SK-N-MC (cell line): Measurements from ENCODE around the gene EFS.
"Not testable (repeated sequence)": the region's sequence is repeated elsewhere in the genome, so short reads cannot be mapped to it uniquely, and the experiment has no call there.

ENCODE experiments used
- DNase-seq: peaks from one replicate; pipeline ENCODE4 v3.0.0-alpha.2; 2011; ENCODE audit warnings: low read depth, low spot score
- H3K27ac ChIP-seq: fragments of 200-600 bp; sonication (generic); 2 replicates; pipeline ENCODE4 v1.5.1; 2016; ENCODE audit warnings: mixed run types
- H3K36me3 ChIP-seq: fragments of 200-600 bp; sonication (generic); 2 replicates; pipeline ENCODE4 v1.6.1; 2017; ENCODE audit warnings: antibody characterized with exemption, low read length, mixed read lengths; ENCODE audit not compliant: insufficient read depth
- H3K4me3 ChIP-seq: fragments of 200-600 bp; sonication (generic); 2 replicates; pipeline ENCODE4 v1.5.1; 2016
- H3K9ac ChIP-seq: fragments of 200-600 bp; sonication (generic); 2 replicates; pipeline ENCODE4 v1.8.0; 2017; ENCODE audit warnings: mixed run types, mixed read lengths; ENCODE audit not compliant: insufficient read length
- H3K9me3 ChIP-seq: fragments of 200-600 bp; sonication (generic); 2 replicates; pipeline ENCODE4 v1.6.1; 2017; ENCODE audit warnings: low read depth, mild to moderate bottlenecking, antibody characterized with exemption, low read length, moderate library complexity, mixed read lengths
- EZH2 ChIP-seq: fragments of 200-600 bp; sonication (generic); IDR thresholded peaks from one replicate; pipeline ENCODE4 v1.6.1; 2017; ENCODE audit warnings: antibody characterized with exemption
- FOXP2 ChIP-seq: optimal IDR thresholded peaks from 2 replicates; pipeline ENCODE3; 2011; ENCODE audit warnings: mild to moderate bottlenecking, moderate library complexity; ENCODE audit not compliant: insufficient read depth; ENCODE audit errors: extremely low read length, control extremely low read depth
- POLR2AphosphoS5 ChIP-seq: IDR thresholded peaks from 2 replicates; pipeline ENCODE4 v1.6.1; 2012; ENCODE audit warnings: mild to moderate bottlenecking, low read depth, low read length, borderline replicate concordance

The EFS gene

DNA sequence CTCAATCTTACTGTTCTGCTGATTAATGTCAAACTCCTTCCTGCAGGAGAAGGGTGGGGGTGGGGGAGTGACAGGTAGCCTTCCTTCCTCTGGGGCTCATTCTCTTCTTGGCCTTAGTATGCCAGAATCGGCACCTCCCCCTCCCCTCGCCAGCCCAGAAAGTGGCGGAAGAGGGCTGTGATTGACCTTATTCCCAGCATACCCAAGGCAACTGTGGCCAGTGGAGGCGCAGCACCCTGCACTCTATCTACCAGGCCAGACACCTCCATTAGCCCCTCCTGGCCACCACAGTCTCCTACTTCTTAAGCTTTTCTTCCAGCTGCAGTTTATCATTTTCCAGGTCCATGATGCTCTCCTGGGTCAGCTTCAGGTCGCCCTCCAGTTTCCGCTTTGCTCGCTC is 27.6 kb upstream of the EFS start:
- Histone ChIP-seq H3K36me3 (no peaks in the 10 kb centered on the region), H3K9ac (no peak overlapping the region), H3K27ac (no peak overlapping the region), H3K4me3 (no peak overlapping the region), H3K9me3 (no peaks in the 10 kb centered on the region)
- TF ChIP-seq EZH2 (no peak), POLR2AphosphoS5 (no peak), FOXP2 (no peak)
- DNase-seq, result no peak

DNA sequence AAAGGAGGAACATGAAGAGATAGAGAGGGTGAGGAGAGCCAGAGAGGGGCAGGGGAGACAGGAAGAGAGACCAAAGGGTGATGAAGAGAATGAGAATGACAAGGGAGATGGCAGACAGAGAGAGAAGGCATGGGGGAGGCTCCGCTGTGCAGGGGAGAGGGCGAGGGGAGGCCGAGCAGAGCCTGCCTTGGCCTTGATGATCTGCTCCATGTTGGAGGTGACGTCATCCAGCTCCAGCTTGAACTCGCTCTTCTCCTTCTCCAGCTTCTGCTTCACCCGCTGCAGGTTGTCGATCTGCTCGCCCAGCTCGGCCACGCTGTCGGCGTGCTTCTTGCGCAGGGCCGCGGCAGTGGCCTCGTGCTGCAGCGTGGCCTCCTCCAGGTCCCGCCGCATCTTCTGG is 24.9 kb upstream of the EFS start:
- not testable (repeated sequence) for H3K9me3 ChIP-seq

DNA sequence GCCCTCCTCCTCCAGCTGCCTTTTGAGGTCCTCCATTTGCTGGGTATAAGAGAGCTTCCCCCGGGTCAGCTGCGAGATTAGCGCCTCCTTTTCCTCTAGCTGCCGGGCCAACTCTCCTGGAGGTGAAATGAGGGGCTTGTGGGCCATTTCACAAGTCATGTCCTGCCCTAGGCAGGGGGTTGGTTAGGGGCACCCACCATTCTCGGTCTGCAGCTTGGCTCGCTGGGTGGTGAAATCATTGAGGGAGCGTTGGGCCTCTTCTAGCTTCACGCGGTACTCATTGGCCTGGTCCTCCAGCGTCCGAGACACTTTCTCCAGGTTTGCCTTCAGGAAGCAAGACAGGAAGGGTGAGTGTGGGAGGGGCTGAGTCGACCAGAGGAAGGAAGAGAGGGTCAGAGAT is 24.4 kb upstream of the EFS start:
- no peak for TF ChIP-seq POLR2AphosphoS5
- no peak for TF ChIP-seq FOXP2
- no peak for TF ChIP-seq EZH2
- H3K36me3 ChIP-seq, result no peaks in the 10 kb centered on the region
- no peak overlapping the region for H3K27ac ChIP-seq
- DNase-seq, result no peak
- H3K9ac ChIP-seq, result no peak overlapping the region
- H3K4me3 ChIP-seq, result no peak overlapping the region
- H3K9me3 ChIP-seq, result no peaks in the 10 kb centered on the region

More for the DNA sequence above, 24.9 kb upstream of the EFS start:
- H3K4me3 ChIP-seq, H3K9ac ChIP-seq, DNase-seq, H3K36me3 ChIP-seq, H3K27ac ChIP-seq: not testable (repeated sequence)

DNA sequence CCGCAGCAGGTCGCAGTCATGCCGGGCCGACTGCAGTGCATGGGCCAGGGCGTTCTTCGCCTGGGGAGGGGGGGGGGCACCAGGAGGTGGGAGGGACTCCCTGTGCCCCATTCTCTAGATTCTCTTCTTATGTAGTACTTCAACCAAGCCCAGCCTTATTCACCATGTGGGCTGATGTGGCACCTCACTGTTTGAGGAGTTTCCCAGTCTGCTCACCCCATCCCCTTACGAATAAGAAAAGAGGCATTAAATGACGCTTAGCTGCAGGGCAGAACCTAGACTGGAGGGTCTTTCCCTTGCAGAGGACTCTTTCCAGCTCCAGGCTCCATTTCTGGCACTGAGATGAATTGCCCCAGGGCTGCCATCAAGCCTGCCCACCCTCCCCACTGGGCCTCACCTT is 24.0 kb upstream of the EFS start:
- no peak overlapping the region for H3K9ac ChIP-seq
- H3K9me3 ChIP-seq, result no peaks in the 10 kb centered on the region
- no peak for DNase-seq
- H3K27ac ChIP-seq, result no peak overlapping the region
- no peak for TF ChIP-seq POLR2AphosphoS5
- no peak for TF ChIP-seq FOXP2
- no peak for TF ChIP-seq EZH2
- H3K4me3 ChIP-seq, result no peak overlapping the region
- H3K36me3 ChIP-seq, result no peaks in the 10 kb centered on the region

DNA sequence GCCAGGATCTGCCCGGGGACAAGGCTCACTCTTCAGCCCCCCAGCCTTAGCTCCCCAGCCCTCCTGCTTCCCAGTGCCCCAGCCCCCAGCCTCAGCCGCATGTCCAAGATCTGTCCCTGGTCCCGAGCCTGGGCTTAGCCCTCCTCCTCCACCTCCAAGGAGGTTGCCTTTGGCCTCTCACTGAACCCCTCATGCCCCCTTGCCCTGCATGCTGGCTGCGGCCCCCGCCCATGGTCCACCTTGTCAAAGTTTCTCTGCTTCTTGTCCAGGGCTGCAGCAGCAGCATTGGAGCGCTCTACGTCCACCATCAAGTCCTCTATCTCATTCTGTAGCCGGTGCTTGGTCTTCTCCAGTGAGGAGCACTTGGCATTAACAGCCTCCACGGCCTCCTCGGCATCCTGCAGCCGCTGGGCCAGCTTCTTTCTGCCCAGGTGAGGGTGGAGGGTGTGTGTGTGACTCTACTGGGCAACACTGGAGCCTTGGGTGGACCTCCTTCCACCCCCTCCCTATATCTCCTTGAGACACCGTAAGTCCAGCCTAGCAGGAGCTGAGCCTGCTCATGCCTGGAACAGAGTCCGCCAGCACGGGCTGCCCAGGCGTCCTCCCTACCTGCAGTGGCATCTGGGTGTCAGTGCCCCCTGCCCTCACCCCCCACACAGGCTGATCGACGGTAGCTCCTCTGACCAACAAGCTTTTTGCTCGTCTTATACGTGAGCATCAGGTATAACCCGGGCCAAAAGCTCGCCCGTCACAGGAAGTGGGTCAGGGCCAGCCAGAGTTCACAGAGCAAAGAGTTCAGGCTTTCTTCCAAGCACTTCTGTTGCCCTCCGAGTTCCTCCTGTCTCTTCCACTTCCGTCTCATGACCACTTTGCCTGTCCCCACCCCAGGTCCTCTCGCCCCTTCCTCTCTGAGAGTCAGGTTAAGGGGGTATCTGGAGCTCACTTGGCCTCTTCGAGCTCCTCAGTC is 23.2 kb upstream of the EFS start:
- no peak overlapping the region for H3K9ac ChIP-seq
- DNase-seq, result no peak
- TF ChIP-seq POLR2AphosphoS5, result no peak
- TF ChIP-seq FOXP2, result no peak
- no peak for TF ChIP-seq EZH2
- no peaks in the 10 kb centered on the region for H3K36me3 ChIP-seq
- H3K9me3 ChIP-seq, result no peaks in the 10 kb centered on the region
- H3K4me3 ChIP-seq, result no peak overlapping the region
- no peak overlapping the region for H3K27ac ChIP-seq

DNA sequence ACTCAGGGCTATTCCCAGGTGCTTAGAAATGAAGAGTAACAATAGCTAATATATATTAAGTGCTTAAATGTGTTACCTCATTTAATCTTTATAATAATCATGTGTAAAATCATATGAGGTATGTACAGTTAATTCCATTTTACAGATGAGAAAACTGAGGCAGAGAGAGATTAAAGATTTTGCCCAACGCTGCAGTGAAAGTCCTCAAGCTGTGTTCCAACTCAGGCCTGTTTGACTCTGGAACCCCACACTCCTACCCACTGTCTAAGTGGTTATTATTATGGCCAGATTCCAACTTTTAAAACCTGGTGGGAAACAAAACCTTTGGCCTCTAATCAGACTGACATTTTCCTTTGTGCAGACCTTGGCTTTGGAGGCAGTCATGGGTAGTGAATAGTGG is 22.0 kb upstream of the EFS start:
- Histone ChIP-seq H3K27ac (no peak overlapping the region), H3K4me3 (no peak overlapping the region), H3K9ac (no peak overlapping the region), H3K36me3 (no peaks in the 10 kb centered on the region), H3K9me3 (no peaks in the 10 kb centered on the region)
- DNase-seq, result no peak
- TF ChIP-seq FOXP2, result no peak
- TF ChIP-seq EZH2, result no peak
- TF ChIP-seq POLR2AphosphoS5, result no peak

DNA sequence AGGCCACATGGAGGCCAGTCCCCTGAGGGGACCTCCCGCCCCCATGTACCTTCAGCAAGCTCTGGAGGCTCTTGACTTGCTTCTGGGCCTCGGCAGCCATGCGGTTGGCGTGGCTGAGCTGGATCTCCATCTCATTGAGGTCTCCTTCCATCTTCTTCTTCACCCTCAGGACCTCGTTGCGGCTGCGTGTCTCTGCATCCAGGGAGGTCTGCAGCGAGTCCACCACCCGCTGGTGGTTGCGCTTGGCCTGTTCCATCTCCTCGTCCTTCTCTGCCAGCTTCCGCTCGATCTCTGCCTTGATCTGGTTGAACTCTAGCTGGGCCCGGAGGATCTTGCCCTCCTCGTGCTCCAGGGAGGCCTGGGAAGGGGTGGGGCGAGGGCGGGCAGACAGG is 21.3 kb upstream of the EFS start:
- not testable (repeated sequence) for H3K27ac ChIP-seq, DNase-seq, H3K9me3 ChIP-seq, H3K4me3 ChIP-seq, H3K9ac ChIP-seq, H3K36me3 ChIP-seq

DNA sequence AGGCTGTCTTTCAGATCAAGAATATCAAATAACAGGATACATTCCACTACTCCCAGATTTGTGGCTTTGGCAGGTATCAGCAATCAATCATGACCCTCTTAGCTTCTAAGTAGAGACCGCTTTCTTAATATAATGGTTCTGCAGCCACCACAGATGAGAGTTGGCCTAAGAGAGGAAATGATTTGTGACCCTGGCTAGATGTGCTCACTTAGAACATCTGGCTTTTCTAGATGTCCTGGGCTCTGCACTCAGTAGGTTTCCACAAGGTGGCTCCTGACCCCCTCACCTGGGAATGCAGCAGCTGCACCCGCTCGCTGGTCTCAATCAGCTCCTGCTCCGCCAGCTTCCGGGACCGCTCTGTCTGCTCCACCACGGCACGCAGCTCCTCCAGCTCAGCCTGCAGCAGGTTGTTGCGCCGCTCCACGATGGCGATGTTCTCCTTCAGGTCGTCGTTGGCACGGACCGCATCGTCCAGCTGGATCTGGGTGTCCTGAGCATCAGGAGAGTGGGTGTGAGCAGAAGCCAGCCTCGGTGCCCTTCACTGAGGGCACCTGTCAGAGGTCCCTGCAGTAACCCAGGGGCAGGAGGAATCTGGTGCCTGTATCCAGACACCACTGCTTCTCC is 20.8 kb upstream of the EFS start:
- Histone ChIP-seq H3K36me3 (no peaks in the 10 kb centered on the region), H3K27ac (no peak overlapping the region), H3K9ac (no peak overlapping the region), H3K4me3 (no peak overlapping the region), H3K9me3 (no peaks in the 10 kb centered on the region)
- TF ChIP-seq FOXP2 (no peak), EZH2 (no peak)
- no peak for DNase-seq

DNA sequence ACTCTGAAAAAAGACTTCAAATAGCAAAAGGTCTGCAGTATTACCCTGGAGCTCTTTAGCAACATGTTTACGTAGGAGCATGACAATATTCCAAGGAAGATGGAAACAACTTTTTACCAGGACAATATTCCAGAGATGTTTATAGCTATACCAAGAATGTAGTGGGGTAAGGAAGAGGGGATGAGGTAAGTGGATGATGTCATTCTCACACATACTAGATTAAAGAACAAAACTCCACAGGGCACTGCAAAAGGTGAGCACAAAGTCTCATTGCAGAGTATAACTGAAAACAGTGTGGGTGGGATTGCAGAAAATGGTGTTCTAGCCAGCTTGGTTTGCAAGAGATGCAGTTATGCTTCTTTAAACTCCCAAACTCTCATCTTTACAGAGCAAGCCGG is 20.3 kb upstream of the EFS start:
- Histone ChIP-seq H3K36me3 (no peaks in the 10 kb centered on the region), H3K27ac (no peak overlapping the region), H3K4me3 (no peak overlapping the region), H3K9me3 (no peaks in the 10 kb centered on the region), H3K9ac (no peak overlapping the region)
- no peak for DNase-seq
- TF ChIP-seq POLR2AphosphoS5, result no peak
- TF ChIP-seq EZH2, result no peak
- no peak for TF ChIP-seq FOXP2
